Glutamatergic neuron (in vitro differentiated cells): ENCODE results near the gene GMCL2. TPM values are rescaled to one million over a fixed set of nuclear protein-coding genes. Genes with fewer than 3 reads are reported as not detected.

Experiments
- DNase-seq: peaks from one replicate; pipeline ENCODE4 v3.0.0; 2022
- H3K27ac Mint-ChIP-seq: one replicate; pipeline ENCODE4 v1.8.0; 2020; ENCODE audit warnings: mild to moderate bottlenecking, mixed read lengths, inconsistent platforms; ENCODE audit not compliant: unreplicated experiment
- H3K27me3 Mint-ChIP-seq: one replicate; pipeline ENCODE4 v1.8.0; 2020; ENCODE audit warnings: mild to moderate bottlenecking, moderate library complexity, mixed read lengths, inconsistent platforms; ENCODE audit not compliant: unreplicated experiment
- H3K36me3 Mint-ChIP-seq: one replicate; pipeline ENCODE4 v1.8.0; 2020; ENCODE audit warnings: mild to moderate bottlenecking, mixed read lengths, inconsistent platforms; ENCODE audit not compliant: unreplicated experiment
- H3K4me1 Mint-ChIP-seq: one replicate; pipeline ENCODE4 v1.8.0; 2020; ENCODE audit warnings: mild to moderate bottlenecking, low read depth, mixed read lengths, inconsistent platforms; ENCODE audit not compliant: unreplicated experiment
- H3K4me3 Mint-ChIP-seq: one replicate; pipeline ENCODE4 v1.8.0; 2020; ENCODE audit warnings: mild to moderate bottlenecking, mixed read lengths, inconsistent platforms; ENCODE audit not compliant: unreplicated experiment
- H3K9me3 Mint-ChIP-seq: one replicate; pipeline ENCODE4 v1.8.0; 2020; ENCODE audit warnings: mild to moderate bottlenecking, moderate library complexity, mixed read lengths, inconsistent platforms; ENCODE audit not compliant: unreplicated experiment
- CTCF ChIP-seq: fragments of 200-600 bp; sonication (generic); IDR thresholded peaks from one replicate; pipeline ENCODE4 v1.5.0; 2021; ENCODE audit not compliant: partially characterized antibody, unreplicated experiment
- total RNA-seq: library from RNA; stranded (reverse); fragmentation: NEBNext Ultra II Directional; extraction: Animal tissue kit (Norgen Biotek cat#: 25700); gene quantifications from one replicate; pipeline ENCODE4 v1.2.1, GENCODE V29; 2021; ENCODE audit not compliant: unreplicated experiment

The GMCL2 gene
- total RNA-seq, 1 donor from 2014 or later: not detected

- Mint-ChIP-seq H3K4me3 (no peak overlapping the region), H3K27ac (no peak overlapping the region), H3K36me3 (peaks cover 10% of the 10 kb centered on the region), H3K4me1 (peaks cover 3% of the 10 kb centered on the region), H3K9me3 (peaks cover 5% of the 10 kb centered on the region), H3K27me3 (peaks cover 6% of the 10 kb centered on the region)
- no peak for DNase-seq
- no peak for TF ChIP-seq CTCF
These were observed 35.1 kb upstream of the GMCL2 start for GRCh38 chr5:178222292-178222691.

GRCh38 chr5:178221853-178222252 lies 34.7 kb upstream of the GMCL2 start:
- TF ChIP-seq CTCF: no peak

GRCh38 chr5:178221282-178221681 lies 34.1 kb upstream of the GMCL2 start:
- no peak for DNase-seq
- H3K4me1 Mint-ChIP-seq: peaks cover 3% of the 10 kb centered on the region
- H3K27me3 Mint-ChIP-seq: peaks cover 6% of the 10 kb centered on the region
- no peak for TF ChIP-seq CTCF
- H3K9me3 Mint-ChIP-seq: peaks cover 2% of the 10 kb centered on the region
- no peak overlapping the region for H3K27ac Mint-ChIP-seq
- H3K36me3 Mint-ChIP-seq: peaks cover under 1% of the 10 kb centered on the region
- H3K4me3 Mint-ChIP-seq: no peak overlapping the region

More at GRCh38 chr5:178221853-178222252, 34.7 kb upstream of the GMCL2 start:
- Mint-ChIP-seq H3K4me1 (peaks cover 3% of the 10 kb centered on the region), H3K4me3 (no peak overlapping the region), H3K27ac (no peak overlapping the region), H3K27me3 (peaks cover 6% of the 10 kb centered on the region), H3K9me3 (peaks cover 2% of the 10 kb centered on the region), H3K36me3 (peaks cover 6% of the 10 kb centered on the region)
- DNase-seq: no peak

GRCh38 chr5:178218827-178219226 lies 31.7 kb upstream of the GMCL2 start:
- DNase-seq: no peak
- H3K36me3 Mint-ChIP-seq: no peaks in the 10 kb centered on the region
- peaks cover 1% of the 10 kb centered on the region for H3K27me3 Mint-ChIP-seq
- H3K27ac Mint-ChIP-seq: no peak overlapping the region
- H3K4me1 Mint-ChIP-seq: peaks cover 3% of the 10 kb centered on the region
- no peak for TF ChIP-seq CTCF
- H3K4me3 Mint-ChIP-seq: no peak overlapping the region
- no peaks in the 10 kb centered on the region for H3K9me3 Mint-ChIP-seq

- Mint-ChIP-seq H3K9me3 (peaks cover 4% of the 10 kb centered on the region), H3K27me3 (no peaks in the 10 kb centered on the region), H3K36me3 (no peaks in the 10 kb centered on the region), H3K4me3 (no peak overlapping the region), H3K4me1 (peaks cover 3% of the 10 kb centered on the region), H3K27ac (no peak overlapping the region)
- DNase-seq: no peak
- no peak for TF ChIP-seq CTCF
These were observed 31.1 kb upstream of the GMCL2 start for GRCh38 chr5:178218237-178218776.
